HG03045 (cell line): Measurements from ENCODE around the gene PRKCH.

Source experiments
- ATAC-seq: cut with Tn5 transposase; IDR thresholded peaks from one replicate; pipeline ENCODE4 v1.9.1; 2021; ENCODE audit warnings: mild to moderate bottlenecking, moderate library complexity; ENCODE audit not compliant: unreplicated experiment

PRKCH gene

GRCh38 chr14:61560323-61560722, 238.9 kb downstream of the PRKCH start:
- no peak for ATAC-seq

- ATAC-seq, result no peak
These were observed 239.7 kb downstream of the PRKCH start for GRCh38 chr14:61561104-61561503.

- ATAC-seq, result no peak
These were observed 240.4 kb downstream of the PRKCH start for GRCh38 chr14:61561657-61562276.

- no peak for ATAC-seq
These were observed 241.2 kb downstream of the PRKCH start for GRCh38 chr14:61562321-61563161.

- no peak for ATAC-seq
These were observed 241.8 kb downstream of the PRKCH start for GRCh38 chr14:61563162-61563511.

GRCh38 chr14:61563880-61564617, 242.7 kb downstream of the PRKCH start:
- ATAC-seq, result no peak

GRCh38 chr14:61564618-61565091, 243.3 kb downstream of the PRKCH start:
- ATAC-seq, result no peak

- ATAC-seq, result no peak
These were observed 243.8 kb downstream of the PRKCH start for GRCh38 chr14:61565181-61565580.

GRCh38 chr14:61565836-61566536, 244.6 kb downstream of the PRKCH start:
- no peak for ATAC-seq

GRCh38 chr14:61566537-61567225, 245.3 kb downstream of the PRKCH start:
- no peak for ATAC-seq

- no peak for ATAC-seq
These were observed 246.6 kb downstream of the PRKCH start for GRCh38 chr14:61567838-61568571.

GRCh38 chr14:61568572-61569011, 247.2 kb downstream of the PRKCH start:
- ATAC-seq, result peak; percentile 91

- ATAC-seq, result no peak
These were observed 247.9 kb downstream of the PRKCH start for GRCh38 chr14:61569308-61569707.

- no peak for ATAC-seq
These were observed 248.6 kb downstream of the PRKCH start for GRCh38 chr14:61569812-61570548.

- ATAC-seq, result no peak
These were observed 249.3 kb downstream of the PRKCH start for GRCh38 chr14:61570549-61571290.

GRCh38 chr14:61571917-61572316, 250.5 kb downstream of the PRKCH start:
- ATAC-seq, result no peak

- ATAC-seq, result no peak
These were observed 251.9 kb downstream of the PRKCH start for GRCh38 chr14:61573321-61573720.

GRCh38 chr14:61573748-61574513, 252.6 kb downstream of the PRKCH start:
- ATAC-seq, result no peak
